K562 (cell line): ENCODE measurements around the gene PURA. TPM values are rescaled to one million over a fixed set of nuclear protein-coding genes. Genes with fewer than 3 reads are reported as not detected.

Experiments used
- ATAC-seq: fragments of 200-7000 bp; cut with Tn5 transposase; 3 replicates; pipeline ENCODE4 v1.9.1; 2020; ENCODE audit warnings: moderate library complexity
- BruUV-seq: library from RNA; stranded (reverse); fragments of 400-500 nt; replicated peaks from 2 replicates; lab custom pipeline; 2021; lab: Mats Ljungman, UMichigan
- CTCF ChIA-PET: fragments of 300-600 bp; formaldehyde crosslinking; extraction: SDS; loops from one replicate; lab custom pipeline; 2021; ENCODE audit warnings: low intra/inter-chr PET ratio; lab: Yijun Ruan, JAX
- POLR2A ChIA-PET: fragments of 300-600, 350-650 bp; sonication (Branson Sonifier 250); formaldehyde crosslinking; extraction: SDS; loops from one replicate; lab custom pipeline; 2021; ENCODE audit warnings: antibody characterized with exemption, inconsistent platforms; lab: Yijun Ruan, JAX
- DNase-seq, 4 experiments: peaks; one replicate each; pipeline versions ENCODE4 v3.0.0 to v3.0.0-alpha.2; 2011 to 2018; ENCODE audit warnings: low spot score in 3 of 4, mixed read lengths in 3 of 4; ENCODE audit errors: extremely low read depth in 1 of 4
- FAIRE-seq: peaks from 2 replicates; lab custom pipeline; 2011; peaks lifted over from hg19 to GRCh38; lab: Jason Lieb, UNC
- H2AFZ ChIP-seq: 2 replicates; pipeline ENCODE4 v1.6.0; 2011; ENCODE audit warnings: low read depth, low read length, control low read depth, inconsistent platforms
- H3K27ac ChIP-seq: fragments of 200-600 bp; 3 replicates; pipeline ENCODE4 v1.8.0; 2011; ENCODE audit warnings: low read depth, mild to moderate bottlenecking, control low read depth, inconsistent platforms, low read length, moderate library complexity, mixed read lengths; ENCODE audit errors: extremely low read depth
- H3K27me3 ChIP-seq, 2 experiments: fragments of 300-600 bp in 1 of 2; 2 replicates in 1 of 2; 3 replicates in 1 of 2; pipeline versions ENCODE4 v1.6.0 to v1.8.0; 2011; ENCODE audit warnings: inconsistent platforms in 2 of 2, low read length in 2 of 2, mild to moderate bottlenecking in 1 of 2, mixed read lengths in 1 of 2, moderate library complexity in 1 of 2; ENCODE audit not compliant: control insufficient read depth in 2 of 2, insufficient read depth in 2 of 2
- H3K36me3 ChIP-seq: fragments of 300-600 bp; 3 replicates; pipeline ENCODE4 v1.8.0; 2011; ENCODE audit warnings: mild to moderate bottlenecking, low read length, inconsistent platforms; ENCODE audit not compliant: control insufficient read depth, insufficient read depth
- H3K4me1 ChIP-seq, 2 experiments: fragments of 200-600 bp in 1 of 2; replicated peaks in 1 of 2; 2 replicates in 1 of 2; 3 replicates in 1 of 2; pipeline versions ENCODE4 v1.5.1 to v1.8.0; 2011; ENCODE audit warnings: inconsistent platforms in 2 of 2, low read length in 2 of 2, mild to moderate bottlenecking in 1 of 2, mixed read lengths in 1 of 2, moderate library complexity in 1 of 2; ENCODE audit not compliant: control insufficient read depth in 2 of 2, insufficient read depth in 2 of 2
- H3K4me2 ChIP-seq: 2 replicates; pipeline ENCODE4 v1.6.1; 2011; ENCODE audit warnings: low read length, control low read depth, inconsistent platforms, mixed read lengths; ENCODE audit not compliant: insufficient read depth
- H3K4me3 ChIP-seq: fragments of 200-600 bp; sonication (generic), shearing (Covaris generic); 2 replicates; pipeline ENCODE4 v1.5.1; 2016; ENCODE audit warnings: control low read depth, inconsistent platforms
- H3K79me2 ChIP-seq: fragments of 200-600 bp; 3 replicates; pipeline ENCODE4 v1.8.0; 2011; ENCODE audit warnings: low read length, inconsistent platforms; ENCODE audit not compliant: control insufficient read depth, insufficient read depth
- H3K9ac ChIP-seq, 2 experiments: 2 replicates each; pipeline versions ENCODE4 v1.6.0 to v1.6.1; 2011; ENCODE audit warnings: low read depth in 2 of 2, low read length in 2 of 2, control low read depth in 1 of 2, inconsistent platforms in 1 of 2, mild to moderate bottlenecking in 1 of 2, mixed read lengths in 1 of 2; ENCODE audit not compliant: insufficient read depth in 1 of 2
- H3K9me1 ChIP-seq: one replicate; pipeline ENCODE4 v1.6.0; 2011; ENCODE audit warnings: inconsistent platforms, mild to moderate bottlenecking, low read length, moderate library complexity; ENCODE audit not compliant: control insufficient read depth, insufficient read depth
- H3K9me3 ChIP-seq: replicated peaks from 2 replicates; pipeline ENCODE4 v1.5.1; 2011; ENCODE audit warnings: low read depth, low read length, inconsistent platforms; ENCODE audit not compliant: control insufficient read depth, insufficient read depth
- H4K20me1 ChIP-seq: replicated peaks from 2 replicates; pipeline ENCODE4 v1.6.1; 2011; ENCODE audit warnings: low read length, inconsistent platforms, mixed read lengths; ENCODE audit not compliant: control insufficient read depth, insufficient read depth
- CHD1 ChIP-seq: fragments of 200-600 bp; sonication (generic); IDR thresholded peaks from one replicate; pipeline ENCODE4 v1.6.1; 2012; ENCODE audit warnings: mild to moderate bottlenecking, moderate library complexity, low read length, inconsistent platforms
- HES1 ChIP-seq: fragments of 450-650 bp; IDR thresholded peaks from 2 replicates; pipeline ENCODE4 v1.6.1; 2016; ENCODE audit warnings: low read depth, mild to moderate bottlenecking, moderate library complexity
- RBM17 ChIP-seq: fragments of 200-400 bp; formaldehyde crosslinking; IDR thresholded peaks from 2 replicates; pipeline ENCODE4 v1.6.1; 2017; ENCODE audit warnings: low read depth, mild to moderate bottlenecking, low read length, borderline replicate concordance
- SP1 ChIP-seq: sonication (generic); formaldehyde crosslinking; IDR thresholded peaks from 2 replicates; pipeline ENCODE4 v1.8.1; 2022; ENCODE audit warnings: mild to moderate bottlenecking, missing genetic modification reagents
- STAT6 ChIP-seq: sonication (generic); formaldehyde crosslinking; IDR thresholded peaks from 2 replicates; pipeline ENCODE4 v1.8.1; 2023; ENCODE audit warnings: mild to moderate bottlenecking, missing genetic modification reagents
- TGIF2 ChIP-seq: sonication (generic); formaldehyde crosslinking; IDR thresholded peaks from 2 replicates; pipeline ENCODE4 v1.8.1; 2022; ENCODE audit warnings: mild to moderate bottlenecking, missing genetic modification reagents, moderate library complexity
- ZBTB40 ChIP-seq, 2 experiments: fragments of 450-650 bp in 1 of 2; sonication (generic) in 1 of 2; formaldehyde crosslinking in 1 of 2; IDR thresholded peaks; 2 replicates each; pipeline versions ENCODE4 v1.7.1 to v1.9.0; 2016 to 2022; ENCODE audit warnings: inconsistent platforms in 1 of 2, mild to moderate bottlenecking in 1 of 2, missing genetic modification reagents in 1 of 2
- WGBS: fragments of 100-300 bp; shearing (Covaris generic); methylation state at CpG from one replicate; pipeline ENCODE4 v1.1.6; 2016; ENCODE audit warnings: low coverage, mixed read lengths; ENCODE audit not compliant: insufficient coverage; ENCODE audit errors: missing lambda C conversion rate; 5-methylcytosine and 5-hydroxymethylcytosine counted together
- in situ Hi-C: fragments of 300-500 bp; cut with MboI; formaldehyde crosslinking; loops from 4 replicates; pipeline ENCODE4 v1.15.0; 2018; ENCODE audit warnings: inconsistent platforms, mixed read lengths
- intact Hi-C: fragments of 100-400 bp; cut with micrococcal nuclease; formaldehyde crosslinking; loops from 2 replicates; pipeline ENCODE4 v1.14.2; 2022
- polyA plus RNA-seq, 8 experiments: library from polyadenylated mRNA; depleted of rRNA in 4 of 8; stranded (reverse) in 5 of 8; unstranded in 3 of 8; fragments of >200 nt; fragmentation: Nextera tagmentation in 2 of 8; fragmentation: Illumina TruSeq in 1 of 8; extraction: Ambion mirVana in 2 of 8; extraction: Trizol in 1 of 8; gene quantifications; 2 replicates each; pipeline versions ENCODE4 v1.2.1 to v1.2.3, GENCODE V29; 2011 to 2014; ENCODE audit warnings: inconsistent platforms in 1 of 8, missing spikeins in 1 of 8
- total RNA-seq, 7 experiments: library from RNA; depleted of rRNA in 6 of 7; stranded (reverse); fragments of >200 nt in 6 of 7; fragmentation: Illumina TruSeq in 2 of 7; extraction: Trizol in 2 of 7; gene quantifications; 2 replicates each; pipeline versions ENCODE4 v1.2.1 to v1.2.3, GENCODE V29; 2011 to 2021; ENCODE audit warnings: low replicate concordance in 1 of 7
- TF ChIP-seq, protein P1 (sequence below): fragments of 450-650 bp; IDR thresholded peaks from one replicate; pipeline ENCODE4 v1.6.1; 2018; ENCODE audit warnings: mild to moderate bottlenecking, moderate library complexity; ENCODE audit not compliant: partially characterized antibody

The PURA gene
- total and polyA plus RNA-seq, 9 of the 15 experiments (the other 6 are each of a cell fraction or from before 2014, with no cell fraction given), result 3.2 to 11.1 (median 5.4) TPM

GRCh38 chr5:140140435-140140834 lies 26.5 kb downstream of the PURA start:
- no peaks in the 10 kb centered on the region for H3K36me3 ChIP-seq
- no peaks in the 10 kb centered on the region for H3K9me1 ChIP-seq
- DNase-seq (no peak), FAIRE-seq (no peak), ATAC-seq (no peak)
- WGBS, result 14% methylated on average over 3 of the region's 3 CpGs
- H4K20me1 ChIP-seq, result peaks cover 18% of the 10 kb centered on the region
- no peak overlapping the region for H3K4me2 ChIP-seq
- no peaks in the 10 kb centered on the region for H3K9me3 ChIP-seq
- H3K9ac ChIP-seq, result no peak overlapping the region
- H3K27me3 ChIP-seq, result peaks cover 3 to 14% of the 10 kb centered on the region in 2 experiments; a peak in 3 of 5 replicates
- H2AFZ ChIP-seq, result no peak overlapping the region
- CTCF ChIA-PET, result no interaction called here
- in situ Hi-C loops, result no loop called here
- H3K4me3 ChIP-seq, result no peak overlapping the region
- H3K79me2 ChIP-seq, result no peaks in the 10 kb centered on the region
- intact Hi-C loops, result no loop called here
- H3K4me1 ChIP-seq, result peaks cover 0 to 1% of the 10 kb centered on the region in 2 experiments; a peak in 2 of 5 replicates
- H3K27ac ChIP-seq, result no peak overlapping the region
- POLR2A ChIA-PET, result no interaction called here
- BruUV-seq, result no TSS peak
- TF ChIP-seq, protein P1, sequence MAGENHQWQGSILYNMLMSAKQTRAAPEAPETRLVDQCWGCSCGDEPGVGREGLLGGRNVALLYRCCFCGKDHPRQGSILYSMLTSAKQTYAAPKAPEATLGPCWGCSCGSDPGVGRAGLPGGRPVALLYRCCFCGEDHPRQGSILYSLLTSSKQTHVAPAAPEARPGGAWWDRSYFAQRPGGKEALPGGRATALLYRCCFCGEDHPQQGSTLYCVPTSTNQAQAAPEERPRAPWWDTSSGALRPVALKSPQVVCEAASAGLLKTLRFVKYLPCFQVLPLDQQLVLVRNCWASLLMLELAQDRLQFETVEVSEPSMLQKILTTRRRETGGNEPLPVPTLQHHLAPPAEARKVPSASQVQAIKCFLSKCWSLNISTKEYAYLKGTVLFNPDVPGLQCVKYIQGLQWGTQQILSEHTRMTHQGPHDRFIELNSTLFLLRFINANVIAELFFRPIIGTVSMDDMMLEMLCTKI, result no peak
- TF ChIP-seq TGIF2 (CRISPR knock-in tag) (no peak), HES1 (no peak), SP1 (CRISPR knock-in tag) (no peak), CHD1 (no peak), STAT6 (CRISPR knock-in tag) (no peak), RBM17 (no peak), ZBTB40 (IDR thresholded peaks at IDR 0.05) (no peak), ZBTB40 (CRISPR knock-in tag; IDR thresholded peaks at IDR 0.05) (no peak)
